Testis (tissue), 2 donors: ENCODE measurements around the gene UBR2.

Source experiments
- POLR2A ChIP-seq: fragments of 450-650 bp; IDR thresholded peaks from one replicate; pipeline ENCODE4 v1.6.1; 2017; ENCODE audit warnings: antibody characterized with exemption, mild to moderate bottlenecking, moderate library complexity
- TF ChIP-seq, protein P1 (sequence below), 3 experiments: fragments of 450-650 bp in 2 of 3; fragments of 200-600 bp in 1 of 3; sonication (generic) in 1 of 3; IDR thresholded peaks; one replicate each; pipeline ENCODE4 v1.5.1; 2016 to 2019; ENCODE audit warnings: antibody characterized with exemption in 3 of 3, mild to moderate bottlenecking in 2 of 3, moderate library complexity in 1 of 3

DNA sequence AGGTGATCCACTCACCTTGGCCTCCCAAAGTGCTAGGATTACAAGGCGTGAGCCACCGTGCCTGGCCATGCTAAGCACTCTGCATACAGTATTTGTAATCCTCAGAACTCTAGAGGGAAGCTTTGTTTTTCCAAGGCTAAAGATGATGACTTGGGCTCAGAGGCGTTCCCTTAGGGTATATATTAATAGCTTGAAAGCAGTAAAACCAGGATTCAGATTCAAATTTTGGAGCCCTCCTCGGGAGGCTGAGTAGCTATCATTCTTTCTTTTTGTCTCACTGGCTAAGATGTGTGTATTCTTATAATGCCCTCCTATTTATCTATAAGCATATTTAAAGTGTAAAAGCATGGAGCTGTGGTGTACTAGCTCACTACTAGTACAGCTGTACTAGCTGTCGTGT is 90.0 kb downstream of the UBR2 start:
- TF ChIP-seq, protein P1, sequence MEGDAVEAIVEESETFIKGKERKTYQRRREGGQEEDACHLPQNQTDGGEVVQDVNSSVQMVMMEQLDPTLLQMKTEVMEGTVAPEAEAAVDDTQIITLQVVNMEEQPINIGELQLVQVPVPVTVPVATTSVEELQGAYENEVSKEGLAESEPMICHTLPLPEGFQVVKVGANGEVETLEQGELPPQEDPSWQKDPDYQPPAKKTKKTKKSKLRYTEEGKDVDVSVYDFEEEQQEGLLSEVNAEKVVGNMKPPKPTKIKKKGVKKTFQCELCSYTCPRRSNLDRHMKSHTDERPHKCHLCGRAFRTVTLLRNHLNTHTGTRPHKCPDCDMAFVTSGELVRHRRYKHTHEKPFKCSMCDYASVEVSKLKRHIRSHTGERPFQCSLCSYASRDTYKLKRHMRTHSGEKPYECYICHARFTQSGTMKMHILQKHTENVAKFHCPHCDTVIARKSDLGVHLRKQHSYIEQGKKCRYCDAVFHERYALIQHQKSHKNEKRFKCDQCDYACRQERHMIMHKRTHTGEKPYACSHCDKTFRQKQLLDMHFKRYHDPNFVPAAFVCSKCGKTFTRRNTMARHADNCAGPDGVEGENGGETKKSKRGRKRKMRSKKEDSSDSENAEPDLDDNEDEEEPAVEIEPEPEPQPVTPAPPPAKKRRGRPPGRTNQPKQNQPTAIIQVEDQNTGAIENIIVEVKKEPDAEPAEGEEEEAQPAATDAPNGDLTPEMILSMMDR (IDR thresholded peaks at IDR 0.05), result no peak
- no peak for TF ChIP-seq POLR2A
